OCI-LY3 (cell line): Measurements from ENCODE around the gene VSX1.

ENCODE experiments used
- H2AFZ ChIP-seq: fragments of 200-600, 300-600 bp; shearing (Covaris generic); 2 replicates; pipeline ENCODE4 v1.6.0; 2014; ENCODE audit warnings: antibody characterized with exemption, low read depth, low read length
- H3K27ac ChIP-seq: fragments of 200-600, 300-600 bp; sonication (generic); 2 replicates; pipeline ENCODE4 v1.5.1; 2014; ENCODE audit warnings: mild to moderate bottlenecking, low read length, moderate library complexity, mixed read lengths
- H3K27me3 ChIP-seq: fragments of 200-600, 300-600 bp; sonication (generic); 2 replicates; pipeline ENCODE4 v1.6.1; 2014; ENCODE audit warnings: low read depth, low read length, mixed read lengths
- H3K36me3 ChIP-seq: fragments of 200-600, 300-600 bp; sonication (generic); replicated peaks from 2 replicates; pipeline ENCODE3; 2014; ENCODE audit warnings: low read depth, low read length, mixed read lengths
- H3K4me1 ChIP-seq: fragments of 300-600, 200-600 bp; sonication (generic); 2 replicates; pipeline ENCODE4 v1.6.1; 2014; ENCODE audit warnings: low read length, mixed read lengths
- H3K4me2 ChIP-seq: fragments of 200-600, 300-600 bp; sonication (generic); 2 replicates; pipeline ENCODE4 v1.6.1; 2014; ENCODE audit warnings: low read length, mixed read lengths
- H3K4me3 ChIP-seq: fragments of 300-600, 200-600 bp; sonication (generic); 2 replicates; pipeline ENCODE4 v1.5.1; 2014; ENCODE audit warnings: antibody characterized with exemption, mild to moderate bottlenecking, low read length, moderate library complexity
- H3K79me2 ChIP-seq: fragments of 300-600, 200-600 bp; shearing (Covaris generic); 2 replicates; pipeline ENCODE4 v1.6.1; 2014; ENCODE audit warnings: mild to moderate bottlenecking, low read length, mixed read lengths
- H3K9ac ChIP-seq: fragments of 300-600, 200-600 bp; shearing (Covaris generic); 2 replicates; pipeline ENCODE4 v1.6.0; 2014; ENCODE audit warnings: mild to moderate bottlenecking, low read length, moderate library complexity
- H3K9me3 ChIP-seq: fragments of 200-600, 300-600 bp; shearing (Covaris generic); 2 replicates; pipeline ENCODE4 v1.6.1; 2014; ENCODE audit warnings: low read length, mixed read lengths; ENCODE audit not compliant: insufficient read depth
- H4K20me1 ChIP-seq: fragments of 200-600, 300-600 bp; sonication (generic); 2 replicates; pipeline ENCODE4 v1.6.1; 2016; ENCODE audit warnings: low read length, mixed read lengths; ENCODE audit not compliant: insufficient read depth
- CTCF ChIP-seq: fragments of 200-600, 300-600 bp; sonication (generic); IDR thresholded peaks from 2 replicates; pipeline ENCODE4 v1.5.1; 2014; ENCODE audit warnings: antibody characterized with exemption, low read length, low read depth
- EZH2phosphoT487 ChIP-seq: fragments of 200-600 bp; shearing (Covaris generic); IDR thresholded peaks from 2 replicates; pipeline ENCODE4 v1.6.1; 2018; ENCODE audit warnings: antibody characterized with exemption, mixed run types, low read depth

The VSX1 gene

GRCh38 chr20:25033265-25033923 lies 48.5 kb downstream of the VSX1 start:
- Histone ChIP-seq H3K36me3 (no peaks in the 10 kb centered on the region), H3K4me3 (no peak overlapping the region), H3K79me2 (no peaks in the 10 kb centered on the region), H3K27ac (no peak overlapping the region), H3K9ac (no peak overlapping the region), H3K9me3 (no peaks in the 10 kb centered on the region), H3K4me1 (peaks cover 19% of the 10 kb centered on the region), H4K20me1 (no peaks in the 10 kb centered on the region), H2AFZ (no peak overlapping the region), H3K4me2 (no peak overlapping the region), H3K27me3 (no peaks in the 10 kb centered on the region)
- no peak for TF ChIP-seq CTCF
- TF ChIP-seq EZH2phosphoT487: no peak

GRCh38 chr20:25032478-25033264 lies 49.3 kb downstream of the VSX1 start:
- no peaks in the 10 kb centered on the region for H4K20me1 ChIP-seq
- no peak overlapping the region for H3K27ac ChIP-seq
- H3K36me3 ChIP-seq: no peaks in the 10 kb centered on the region
- no peaks in the 10 kb centered on the region for H3K9me3 ChIP-seq
- no peak overlapping the region for H3K9ac ChIP-seq
- H3K4me1 ChIP-seq: peaks cover 19% of the 10 kb centered on the region
- H3K4me2 ChIP-seq: no peak overlapping the region
- no peak overlapping the region for H2AFZ ChIP-seq
- TF ChIP-seq EZH2phosphoT487: no peak
- no peak for TF ChIP-seq CTCF
- H3K27me3 ChIP-seq: no peaks in the 10 kb centered on the region
- H3K79me2 ChIP-seq: no peaks in the 10 kb centered on the region
- H3K4me3 ChIP-seq: no peak overlapping the region

- H3K27ac ChIP-seq: no peak overlapping the region
- H2AFZ ChIP-seq: no peak overlapping the region
- no peak overlapping the region for H3K9ac ChIP-seq
- peaks cover 15% of the 10 kb centered on the region for H3K4me1 ChIP-seq
- TF ChIP-seq EZH2phosphoT487: no peak
- no peak for TF ChIP-seq CTCF
- no peak overlapping the region for H3K4me2 ChIP-seq
- H3K36me3 ChIP-seq: no peaks in the 10 kb centered on the region
- H3K79me2 ChIP-seq: no peaks in the 10 kb centered on the region
- H4K20me1 ChIP-seq: no peaks in the 10 kb centered on the region
- H3K27me3 ChIP-seq: no peaks in the 10 kb centered on the region
- H3K9me3 ChIP-seq: no peaks in the 10 kb centered on the region
- H3K4me3 ChIP-seq: no peak overlapping the region
These were observed 49.9 kb downstream of the VSX1 start for GRCh38 chr20:25032065-25032477.

GRCh38 chr20:25031241-25031640 lies 50.7 kb downstream of the VSX1 start:
- Histone ChIP-seq H3K36me3 (no peaks in the 10 kb centered on the region), H3K4me2 (no peak overlapping the region), H3K4me3 (no peak overlapping the region), H3K27ac (no peak overlapping the region), H3K9me3 (no peaks in the 10 kb centered on the region), H3K4me1 (peaks cover 7% of the 10 kb centered on the region), H3K9ac (no peak overlapping the region), H3K27me3 (no peaks in the 10 kb centered on the region), H3K79me2 (no peaks in the 10 kb centered on the region), H2AFZ (no peak overlapping the region), H4K20me1 (no peaks in the 10 kb centered on the region)
- TF ChIP-seq CTCF (no peak), EZH2phosphoT487 (no peak)
